GM18907 (cell line): ENCODE results near the gene STMP1.

Experiments
- ATAC-seq: cut with Tn5 transposase; IDR thresholded peaks from one replicate; pipeline ENCODE4 v1.9.1; 2021; ENCODE audit warnings: mild to moderate bottlenecking, moderate library complexity; ENCODE audit not compliant: unreplicated experiment

Gene STMP1

DNA sequence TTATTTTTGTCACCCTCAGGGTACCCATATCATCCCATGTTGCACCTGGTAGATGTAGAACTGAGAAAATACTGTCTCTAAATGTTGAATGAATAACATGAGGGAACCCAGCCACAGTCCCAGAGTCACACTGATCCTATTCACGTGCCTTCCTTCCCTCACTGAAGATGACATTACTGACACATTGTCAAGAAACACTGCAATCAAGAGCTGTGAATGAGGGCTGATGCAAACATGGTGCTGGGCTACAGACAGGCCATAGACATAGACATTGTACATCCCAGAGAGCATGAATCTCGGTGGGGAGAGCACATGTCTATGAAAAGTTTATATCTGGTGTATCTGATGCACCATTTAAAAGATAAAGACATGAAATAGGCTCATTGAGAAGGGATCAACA, 55.9 kb downstream of the STMP1 start:
- ATAC-seq = no peak

DNA sequence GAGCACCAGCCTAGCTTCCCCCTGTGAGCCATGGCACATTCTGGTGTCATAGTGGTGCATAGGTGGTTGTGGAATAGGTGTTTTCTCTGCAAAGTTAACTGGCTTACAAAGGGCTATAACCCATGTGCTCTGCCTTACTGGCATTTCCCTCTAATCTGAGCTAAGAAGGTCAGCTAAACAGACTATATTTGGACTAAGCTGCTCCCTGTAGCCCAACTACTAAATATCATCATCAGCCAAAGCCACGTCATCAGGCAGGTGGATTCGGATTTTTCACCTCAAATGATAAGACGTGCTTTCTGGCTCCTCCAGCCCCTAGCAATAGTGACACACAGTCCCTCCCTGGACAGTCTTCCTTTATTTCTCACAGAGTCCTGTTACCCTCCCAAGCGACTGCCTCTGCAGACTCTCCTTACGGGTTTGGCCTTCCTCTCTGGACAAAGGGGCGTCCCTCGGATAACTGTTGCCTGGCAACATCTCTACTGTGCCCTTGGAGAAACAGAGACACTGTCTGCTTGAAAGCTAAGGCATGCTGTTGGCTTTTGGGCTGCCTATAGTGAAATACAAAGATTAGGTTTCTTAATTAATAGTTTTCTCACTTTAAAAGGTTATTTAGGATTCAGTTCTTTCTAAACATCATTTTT, 56.6 kb downstream of the STMP1 start:
- ATAC-seq = no peak

DNA sequence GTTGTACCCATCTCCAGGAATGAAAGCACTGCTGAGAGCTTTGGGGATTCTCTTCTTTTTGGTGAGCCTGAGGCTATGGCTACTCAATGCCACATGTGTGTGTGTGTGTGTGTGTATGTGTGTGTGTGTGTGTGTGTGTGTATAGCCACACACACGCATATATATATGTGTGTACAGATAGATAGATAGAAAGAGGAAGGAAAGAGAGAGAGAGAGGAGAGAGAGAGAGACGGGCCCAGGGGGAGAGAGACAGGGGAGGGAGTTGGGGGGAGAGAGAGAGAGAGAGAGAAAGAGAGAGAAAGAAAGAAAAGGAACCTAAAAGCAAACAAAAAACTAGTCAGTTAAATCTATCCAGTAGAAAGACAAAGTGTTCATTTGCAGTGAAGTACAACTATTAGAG, 57.4 kb downstream of the STMP1 start:
- ATAC-seq = no peak

DNA sequence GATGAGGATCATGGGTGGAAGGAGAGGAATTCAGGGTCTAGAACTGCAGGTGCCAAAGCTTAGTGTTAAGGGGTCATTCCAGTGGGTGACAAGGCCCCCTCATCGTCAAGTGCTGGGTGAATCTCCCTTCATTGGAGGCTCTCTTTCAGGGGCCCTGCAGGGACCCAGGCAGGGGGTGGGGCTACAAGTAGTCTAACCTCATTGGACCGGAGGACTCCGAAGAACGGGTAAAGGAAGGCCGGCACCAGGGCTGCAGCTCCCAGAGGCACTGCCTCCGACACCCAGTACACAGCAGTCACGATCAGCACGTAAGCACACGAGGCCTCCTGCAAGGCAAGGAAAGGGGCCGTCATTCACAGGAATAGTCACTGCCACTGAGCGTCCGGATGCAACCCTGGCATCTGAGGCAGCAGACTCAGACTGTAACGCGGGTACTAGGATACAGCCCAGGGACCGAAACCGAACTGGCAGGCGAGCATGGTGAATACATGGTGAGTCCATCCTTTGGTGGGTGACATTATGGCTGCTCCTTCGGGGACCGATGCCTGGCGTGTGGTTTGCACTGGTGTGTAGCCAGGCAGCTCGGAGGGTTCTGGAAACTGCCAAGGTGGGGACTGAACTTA, 59.0 kb downstream of the STMP1 start:
- no peak for ATAC-seq

DNA sequence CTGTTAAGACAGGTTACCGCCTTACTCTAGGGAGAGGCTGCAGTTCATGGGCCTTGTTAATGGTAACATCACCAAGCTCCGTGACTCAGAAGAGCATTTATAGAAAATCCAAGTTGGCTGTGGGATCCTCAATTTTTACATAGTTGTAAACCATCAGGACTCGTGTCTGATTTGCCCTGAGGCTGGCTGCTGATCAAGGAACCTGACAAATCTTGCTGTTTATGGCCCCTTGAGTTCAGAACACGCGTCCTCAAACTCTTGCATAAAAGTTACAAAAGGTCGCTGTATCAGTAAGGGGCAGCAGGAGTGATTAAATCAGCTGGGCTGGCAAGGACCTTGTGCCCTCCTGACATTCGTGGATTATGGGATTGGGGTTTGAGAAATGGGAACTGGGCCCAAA, 61.1 kb downstream of the STMP1 start:
- ATAC-seq = no peak
